ENCODE data around the gene PAK4.
"Not testable (repeated sequence)": the region's sequence is repeated elsewhere in the genome, so short reads cannot be mapped to it uniquely, and the experiment has no call there.

PAK4 gene

GRCh38 chr19:39130337-39131254, 5.0 kb downstream of the PAK4 start:
- DNase-seq (ENCODE audit: low read depth), result no peak

- no peak for DNase-seq (ENCODE audit: low read depth)
Observed at GRCh38 chr19:39131255-39131755, 5.7 kb downstream of the PAK4 start.

GRCh38 chr19:39132344-39132969, 6.9 kb downstream of the PAK4 start:
- no peak for DNase-seq (ENCODE audit: low read depth)

GRCh38 chr19:39133431-39134270, 8.1 kb downstream of the PAK4 start:
- DNase-seq (ENCODE audit: low read depth), result no peak

- DNase-seq (ENCODE audit: low read depth), result no peak
Observed at GRCh38 chr19:39135701-39136100, 10.1 kb downstream of the PAK4 start.

GRCh38 chr19:39136225-39136940, 10.8 kb downstream of the PAK4 start:
- DNase-seq (ENCODE audit: low read depth), result no peak

GRCh38 chr19:39137131-39137530, 11.5 kb downstream of the PAK4 start:
- DNase-seq (ENCODE audit: low read depth), result no peak

GRCh38 chr19:39138221-39139211, 12.9 kb downstream of the PAK4 start:
- no peak for DNase-seq (ENCODE audit: low read depth)

- DNase-seq (ENCODE audit: low read depth), result no peak
Observed at GRCh38 chr19:39139305-39139874, 13.8 kb downstream of the PAK4 start.

GRCh38 chr19:39139971-39140453, 14.4 kb downstream of the PAK4 start:
- DNase-seq (ENCODE audit: low read depth), result no peak

- DNase-seq (ENCODE audit: low read depth), result no peak
Observed at GRCh38 chr19:39140594-39140993, 15.0 kb downstream of the PAK4 start.

- no peak for DNase-seq (ENCODE audit: low read depth)
Observed at GRCh38 chr19:39141929-39142328, 16.3 kb downstream of the PAK4 start.

GRCh38 chr19:39142630-39143029, 17.0 kb downstream of the PAK4 start:
- no peak for DNase-seq (ENCODE audit: low read depth)

GRCh38 chr19:39143757-39144289, 18.2 kb downstream of the PAK4 start:
- not testable (repeated sequence) for DNase-seq (ENCODE audit: low read depth)

- DNase-seq (ENCODE audit: low read depth), result no peak
Observed at GRCh38 chr19:39144290-39145071, 18.9 kb downstream of the PAK4 start.

- DNase-seq (ENCODE audit: low read depth), result no peak
Observed at GRCh38 chr19:39145180-39145953, 19.8 kb downstream of the PAK4 start.

GRCh38 chr19:39146091-39146490, 20.5 kb downstream of the PAK4 start:
- no peak for DNase-seq (ENCODE audit: low read depth)
